ENCODE results near the gene KCNK2. TPM values are rescaled to one million over a fixed set of nuclear protein-coding genes. Genes with fewer than 3 reads are reported as not detected.

The KCNK2 gene
- polyA plus RNA-seq, 1 of the 3 experiments (the other 2 are of a cell fraction) = 12.2 TPM

GRCh38 chr1:215250913-215251312 lies 168.4 kb downstream of the KCNK2 start (continued):
- no peak for TF ChIP-seq TEAD4 (IDR thresholded peaks at IDR 0.05; ENCODE audit: borderline replicate concordance, insufficient read depth)
- TF ChIP-seq ELF1 (IDR thresholded peaks at IDR 0.05) = no peak
- TF ChIP-seq EP300 (IDR thresholded peaks at IDR 0.05; ENCODE audit: borderline replicate concordance in 1 of 2, low read depth in 1 of 2, low read length in 1 of 2) = no peak

DNA sequence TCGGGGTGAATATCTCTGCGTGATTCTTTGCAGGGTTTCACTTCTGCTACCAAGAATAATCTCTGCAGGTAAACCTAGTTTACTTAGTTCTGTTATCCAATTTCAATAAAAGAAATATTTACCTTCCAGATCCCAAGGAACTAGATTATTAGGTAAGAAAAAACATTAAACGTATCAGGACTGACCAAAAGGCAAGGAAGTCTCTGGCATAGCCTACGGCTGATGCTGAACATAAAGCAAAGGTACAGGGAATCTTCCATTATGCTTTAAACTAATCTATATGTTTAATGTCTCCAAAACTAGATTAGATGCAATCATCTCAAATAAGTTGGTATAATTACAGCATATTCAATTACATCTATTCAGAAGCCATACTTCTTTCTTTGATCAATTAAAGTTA lies 168.9 kb downstream of the KCNK2 start:
- Histone ChIP-seq H3K9me2 (no peaks in the 10 kb centered on the region), H3K9me3 (no peaks in the 10 kb centered on the region), H3F3A (replicated peaks; ENCODE audit: insufficient read depth) (no peaks in the 10 kb centered on the region), H3K9ac (no peak overlapping the region), H3K36me3 (replicated peaks in 1 of 2; ENCODE audit: control insufficient read depth in 1 of 2, insufficient read depth in 2 of 2, low read length in 1 of 2) (no peaks in the 10 kb centered on the region), H3K4me1 (ENCODE audit: control insufficient read depth in 1 of 2, insufficient read depth in 2 of 2, low read depth in 1 of 2, low read length in 1 of 2) (no peaks in the 10 kb centered on the region), H3K79me2 (ENCODE audit: insufficient read depth) (no peaks in the 10 kb centered on the region), H3K4me3 (ENCODE audit: low read depth in 2 of 2, low read length in 1 of 2) (no peak overlapping the region), H3K27me3 (ENCODE audit: insufficient read depth) (no peaks in the 10 kb centered on the region), H3K4me2 (no peak overlapping the region), H2AFZ (ENCODE audit: low read depth) (no peak overlapping the region), H4K20me1 (ENCODE audit: insufficient read depth) (no peaks in the 10 kb centered on the region), H3K27ac (ENCODE audit: low read depth in 2 of 2, low read length in 1 of 2) (no peak overlapping the region)
- TF ChIP-seq USF1 (IDR thresholded peaks at IDR 0.05; ENCODE audit: borderline replicate concordance, low read depth) (no peak), EP300 (IDR thresholded peaks at IDR 0.05; ENCODE audit: borderline replicate concordance in 1 of 2, low read depth in 1 of 2, low read length in 1 of 2) (no peak), IRF3 (IDR thresholded peaks at IDR 0.05; ENCODE audit: low read depth, low read length) (no peak), RCOR1 (IDR thresholded peaks at IDR 0.05; ENCODE audit: low read length) (no peak), FOXJ3 (CRISPR knock-in tag; IDR thresholded peaks at IDR 0.05) (no peak), PBX3 (IDR thresholded peaks at IDR 0.05) (no peak), NRF1 (IDR thresholded peaks at IDR 0.05; ENCODE audit: low read depth, low read length) (no peak), NFIC (IDR thresholded peaks at IDR 0.05; ENCODE audit: borderline replicate concordance) (no peak), MXI1 (IDR thresholded peaks at IDR 0.05; ENCODE audit: low read depth, low read length) (no peak), RAD21 (IDR thresholded peaks at IDR 0.05; ENCODE audit: low read length) (no peak), RFX5 (IDR thresholded peaks at IDR 0.05; ENCODE audit: low read length) (no peak), ELF1 (IDR thresholded peaks at IDR 0.05) (no peak), FOXM1 (IDR thresholded peaks at IDR 0.05; ENCODE audit: low read depth) (no peak), GATA2 (CRISPR knock-in tag; IDR thresholded peaks at IDR 0.05) (no peak)
- ChIA-PET POLR2A (no interaction called here), CTCF (no interaction called here)
- DNase-seq = no peak
- 37% methylated on average over 4 of the region's 4 CpGs for WGBS (ENCODE audit: low lambda C conversion rate)
